Inferior parietal cortex (tissue), 1 donor: ENCODE data around the gene GNB1.
A peak's percentile ranks its signal among the peaks of the same experiment; 100 is the strongest.

Experiments
- DNase-seq: peaks from one replicate; pipeline ENCODE4 v3.0.0-alpha.2; 2016; ENCODE audit errors: extremely low spot score

The GNB1 gene

GRCh38 chr1:1922956-1923833, 32.3 kb upstream of the GNB1 start:
- DNase-seq = no peak

GRCh38 chr1:1922702-1922955, 31.7 kb upstream of the GNB1 start:
- no peak for DNase-seq

GRCh38 chr1:1921901-1922701, 31.2 kb upstream of the GNB1 start:
- DNase-seq = no peak

GRCh38 chr1:1921459-1921862, 30.6 kb upstream of the GNB1 start:
- no peak for DNase-seq

GRCh38 chr1:1920608-1921458, 29.9 kb upstream of the GNB1 start:
- no peak for DNase-seq

- no peak for DNase-seq
Measured at GRCh38 chr1:1920057-1920607, 29.2 kb upstream of the GNB1 start.

GRCh38 chr1:1919304-1920056, 28.6 kb upstream of the GNB1 start:
- DNase-seq = peak; percentile 90

GRCh38 chr1:1918901-1919303, 28.0 kb upstream of the GNB1 start, which contains the start of gene TMEM52:
TSS of gene TMEM52 (minus strand) at chr1:1919279. CDS start at chr1:1919265, 14 bp downstream.
- DNase-seq = no peak

- no peak for DNase-seq
Measured at GRCh38 chr1:1917995-1918900, 27.4 kb upstream of the GNB1 start.

- no peak for DNase-seq
Measured at GRCh38 chr1:1917304-1917976, 26.6 kb upstream of the GNB1 start.

- DNase-seq = no peak
Measured at GRCh38 chr1:1916851-1917251, 26.0 kb upstream of the GNB1 start.

- DNase-seq = no peak
Measured at GRCh38 chr1:1915911-1916840, 25.3 kb upstream of the GNB1 start.

GRCh38 chr1:1914971-1915692, 24.2 kb upstream of the GNB1 start, which contains the start of gene CALML6:
TSS of gene CALML6 (plus strand) at chr1:1915260. CDS start at chr1:1915281, 21 bp downstream.
- no peak for DNase-seq

GRCh38 chr1:1914101-1914970, 23.4 kb upstream of the GNB1 start:
- no peak for DNase-seq

GRCh38 chr1:1911350-1912041, 20.6 kb upstream of the GNB1 start:
- DNase-seq = no peak
